ENCODE results near the gene ATXN7L3B. TPM values are rescaled to one million over a fixed set of nuclear protein-coding genes. Genes with fewer than 3 reads are reported as not detected.

Gene ATXN7L3B
- total and polyA plus RNA-seq, 9 of the 15 experiments (the other 6 are each of a cell fraction or from before 2014, with no cell fraction given) = 10.3 to 40.5 (median 31.0) TPM

GRCh38 chr12:74489543-74489942, 48.1 kb upstream of the ATXN7L3B start:
- TF ChIP-seq IRF2 (CRISPR knock-in tag; IDR thresholded peaks at IDR 0.05) (no peak), SRF (CRISPR knock-in tag; IDR thresholded peaks at IDR 0.05) (no peak), ARID3B (CRISPR knock-in tag; IDR thresholded peaks at IDR 0.05; ENCODE audit: borderline replicate concordance) (no peak), PHF21A (IDR thresholded peaks at IDR 0.05; ENCODE audit: borderline replicate concordance, low read depth) (no peak), TCF7L2 (IDR thresholded peaks at IDR 0.05; ENCODE audit: low read depth, low read length) (no peak), GTF2A2 (tag; IDR thresholded peaks at IDR 0.05) (no peak), EWSR1 (IDR thresholded peaks at IDR 0.05; ENCODE audit: borderline replicate concordance, low read depth, partially characterized antibody) (no peak), FOXA1 (IDR thresholded peaks at IDR 0.05; ENCODE audit: borderline replicate concordance) (no peak), RERE (CRISPR knock-in tag; IDR thresholded peaks at IDR 0.05; ENCODE audit: borderline replicate concordance) (no peak)
- H2AFZ ChIP-seq (ENCODE audit: low read depth, low read length) = no peak overlapping the region
- FAIRE-seq (no peak), DNase-seq (ENCODE audit: extremely low read depth in 1 of 4, low spot score in 3 of 4) (no peak), ATAC-seq (peak; percentile 50; the same call in 2 of the 3 replicates)
- no peaks in the 10 kb centered on the region; a peak in 2 of 5 replicates for H3K4me1 ChIP-seq (replicated peaks in 1 of 2; ENCODE audit: control insufficient read depth in 2 of 2, insufficient read depth in 2 of 2, low read length in 2 of 2)
- H3K9me1 ChIP-seq (ENCODE audit: control insufficient read depth, insufficient read depth, low read length) = no peaks in the 10 kb centered on the region
- ChIA-PET POLR2A (no interaction called here), CTCF (ENCODE audit: low intra/inter-chr PET ratio) (no interaction called here)
- H3K4me3 ChIP-seq = no peak overlapping the region
- H4K20me1 ChIP-seq (replicated peaks; ENCODE audit: control insufficient read depth, insufficient read depth, low read length) = no peaks in the 10 kb centered on the region
- no peaks in the 10 kb centered on the region for H3K9me3 ChIP-seq (replicated peaks; ENCODE audit: control insufficient read depth, insufficient read depth, low read depth, low read length)
- 2% methylated on average over 2 of the region's 2 CpGs for WGBS (ENCODE audit: insufficient coverage, low coverage, missing lambda C conversion rate)
- no TSS peak for BruUV-seq (replicated peaks)
- no peaks in the 10 kb centered on the region for H3K79me2 ChIP-seq (ENCODE audit: control insufficient read depth, insufficient read depth, low read length)
- peak overlapping the region; percentile 42; the same call in 1 of the 3 replicates for H3K27ac ChIP-seq (ENCODE audit: extremely low read depth, low read depth, low read length)
- intact Hi-C loops (cut with micrococcal nuclease) (no loop called here), in situ Hi-C loops (cut with MboI) (no loop called here)
- no peaks in the 10 kb centered on the region for H3K27me3 ChIP-seq (ENCODE audit: control insufficient read depth in 2 of 2, insufficient read depth in 2 of 2, low read length in 2 of 2)
- H3K4me2 ChIP-seq (ENCODE audit: insufficient read depth, low read length) = no peak overlapping the region
- H3K9ac ChIP-seq (ENCODE audit: insufficient read depth in 1 of 2, low read depth in 2 of 2, low read length in 2 of 2) = no peak overlapping the region; a peak in 1 of 4 replicates
- no peaks in the 10 kb centered on the region for H3K36me3 ChIP-seq (ENCODE audit: control insufficient read depth, insufficient read depth, low read length)
